Natural killer cell (primary cell): ENCODE data around the gene CCNI. TPM values are rescaled to one million over a fixed set of nuclear protein-coding genes. Genes with fewer than 3 reads are reported as not detected.

Source experiments
- ATAC-seq, 3 donors: fragments of 150-1000 bp in 2 of 3; fragments of 200-7000 bp in 1 of 3; cut with Tn5 transposase; 1 replicate in 1 of 3; 2 replicates in 2 of 3; pipeline ENCODE4 v1.10.0; 2021; ENCODE audit warnings: mild to moderate bottlenecking in 2 of 3, moderate library complexity in 2 of 3
- DNase-seq, 2 donors: peaks; one replicate each; pipeline versions ENCODE4 v3.0.0 to v3.0.0-alpha.2; 2013 to 2021; ENCODE audit warnings: mixed read lengths in 1 of 2
- H3K27ac ChIP-seq: one replicate; pipeline ENCODE4 v1.5.1; 2013; ENCODE audit warnings: mild to moderate bottlenecking, low read length
- H3K27me3 ChIP-seq: one replicate; pipeline ENCODE4 v1.6.1; 2013; ENCODE audit warnings: low read length; ENCODE audit not compliant: control insufficient read depth, insufficient read depth
- H3K36me3 ChIP-seq: one replicate; pipeline ENCODE4 v1.6.1; 2013; ENCODE audit warnings: low read length; ENCODE audit not compliant: control insufficient read depth, insufficient read depth
- H3K4me1 ChIP-seq: one replicate; pipeline ENCODE4 v1.6.1; 2013; ENCODE audit warnings: low read length; ENCODE audit not compliant: control insufficient read depth, insufficient read depth
- H3K4me3 ChIP-seq: one replicate; pipeline ENCODE4 v1.5.1; 2013; ENCODE audit warnings: low read length
- H3K9me3 ChIP-seq: one replicate; pipeline ENCODE4 v1.6.1; 2013; ENCODE audit warnings: low read length; ENCODE audit not compliant: control insufficient read depth, insufficient read depth
- H3K27ac Mint-ChIP-seq, 2 donors: one replicate each; pipeline ENCODE4 v1.8.0; 2022; ENCODE audit warnings: mild to moderate bottlenecking in 2 of 2, mixed read lengths in 2 of 2, moderate library complexity in 1 of 2
- H3K27me3 Mint-ChIP-seq, 2 donors: one replicate each; pipeline ENCODE4 v1.8.0; 2022; ENCODE audit warnings: low read depth in 2 of 2, mixed read lengths in 2 of 2
- H3K36me3 Mint-ChIP-seq: one replicate; pipeline ENCODE4 v1.8.0; 2022; ENCODE audit warnings: mixed read lengths
- H3K4me1 Mint-ChIP-seq, 2 donors: one replicate each; pipeline ENCODE4 v1.8.0; 2022; ENCODE audit warnings: mixed read lengths in 2 of 2
- H3K4me3 Mint-ChIP-seq: one replicate; pipeline ENCODE4 v1.8.0; 2022; ENCODE audit warnings: mild to moderate bottlenecking, moderate library complexity, mixed read lengths
- H3K9me3 Mint-ChIP-seq, 2 donors: one replicate each; pipeline ENCODE4 v1.8.0; 2022; ENCODE audit warnings: mixed read lengths in 2 of 2
- WGBS: methylation state at CpG from one replicate; pipeline ENCODE4 v1.1.7; 2013; ENCODE audit warnings: missing lambda C conversion rate; ENCODE audit not compliant: insufficient coverage; 5-methylcytosine and 5-hydroxymethylcytosine counted together
- intact Hi-C: fragments of 100-400 bp; cut with micrococcal nuclease; formaldehyde crosslinking; loops from one replicate; pipeline ENCODE4 v1.14.2; 2022
- total RNA-seq, 4 donors: library from RNA; stranded (reverse); fragments of 120-200 nt in 1 of 4; gene quantifications; one replicate each; pipeline versions ENCODE4 v1.2.3 to v1.2.4, GENCODE V29; 2013 to 2022
- TF ChIP-seq, protein P1 (sequence below): fragments of 200-600 bp; IDR thresholded peaks from one replicate; pipeline ENCODE4 v1.8.0; 2022; ENCODE audit warnings: antibody characterized with exemption

CCNI gene
- total RNA-seq, 3 donors from 2014 or later (not counting 1 experiment from before 2014, with no cell fraction given), result 243 to 266 (median 259) TPM

DNA sequence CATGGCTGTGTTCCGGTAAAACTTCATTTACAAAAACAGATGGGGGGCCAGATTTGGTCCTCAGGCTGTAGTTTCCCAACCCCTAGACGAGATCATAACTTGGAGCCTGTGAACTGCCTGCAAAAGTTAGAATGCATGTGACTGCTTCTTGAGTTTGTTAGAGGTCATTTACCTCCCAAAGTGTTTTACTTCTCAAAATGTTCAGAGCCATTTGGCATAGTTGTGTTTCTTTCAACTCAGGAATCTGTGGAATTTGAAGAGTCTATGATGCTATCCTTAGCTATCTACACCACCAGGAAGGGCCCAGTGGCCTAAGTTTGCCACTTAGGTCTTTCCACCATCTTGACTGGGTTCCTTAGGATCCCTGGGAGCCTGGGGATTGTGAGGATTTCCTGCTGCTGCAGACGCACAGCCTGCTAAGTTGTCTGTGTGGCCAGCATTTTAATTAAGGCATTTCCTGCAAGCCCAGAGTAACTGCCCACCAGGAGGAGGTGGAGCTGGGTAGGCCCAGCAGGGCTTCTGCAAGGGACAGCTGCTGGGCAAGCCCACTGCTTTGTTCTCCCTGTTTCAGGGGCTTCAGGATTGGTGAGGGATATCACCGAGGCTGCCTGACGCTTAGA is 53.1 kb downstream of the CCNI start:
- H3K4me1 Mint-ChIP-seq, result no peaks in the 10 kb centered on the region
- no peaks in the 10 kb centered on the region for H3K27me3 Mint-ChIP-seq
- H3K27ac Mint-ChIP-seq, result no peak overlapping the region
- Histone ChIP-seq H3K36me3 (peaks cover 44% of the 10 kb centered on the region), H3K4me1 (no peaks in the 10 kb centered on the region), H3K27ac (no peak overlapping the region), H3K4me3 (no peak overlapping the region), H3K27me3 (no peaks in the 10 kb centered on the region), H3K9me3 (no peaks in the 10 kb centered on the region)
- intact Hi-C loops, result no loop called here
- no peaks in the 10 kb centered on the region for H3K9me3 Mint-ChIP-seq
- TF ChIP-seq, protein P1, sequence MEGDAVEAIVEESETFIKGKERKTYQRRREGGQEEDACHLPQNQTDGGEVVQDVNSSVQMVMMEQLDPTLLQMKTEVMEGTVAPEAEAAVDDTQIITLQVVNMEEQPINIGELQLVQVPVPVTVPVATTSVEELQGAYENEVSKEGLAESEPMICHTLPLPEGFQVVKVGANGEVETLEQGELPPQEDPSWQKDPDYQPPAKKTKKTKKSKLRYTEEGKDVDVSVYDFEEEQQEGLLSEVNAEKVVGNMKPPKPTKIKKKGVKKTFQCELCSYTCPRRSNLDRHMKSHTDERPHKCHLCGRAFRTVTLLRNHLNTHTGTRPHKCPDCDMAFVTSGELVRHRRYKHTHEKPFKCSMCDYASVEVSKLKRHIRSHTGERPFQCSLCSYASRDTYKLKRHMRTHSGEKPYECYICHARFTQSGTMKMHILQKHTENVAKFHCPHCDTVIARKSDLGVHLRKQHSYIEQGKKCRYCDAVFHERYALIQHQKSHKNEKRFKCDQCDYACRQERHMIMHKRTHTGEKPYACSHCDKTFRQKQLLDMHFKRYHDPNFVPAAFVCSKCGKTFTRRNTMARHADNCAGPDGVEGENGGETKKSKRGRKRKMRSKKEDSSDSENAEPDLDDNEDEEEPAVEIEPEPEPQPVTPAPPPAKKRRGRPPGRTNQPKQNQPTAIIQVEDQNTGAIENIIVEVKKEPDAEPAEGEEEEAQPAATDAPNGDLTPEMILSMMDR, result no peak
- H3K36me3 Mint-ChIP-seq, result no peaks in the 10 kb centered on the region
- ATAC-seq, result no peak
- WGBS, result 90% methylated on average over 3 of the region's 5 CpGs
- H3K4me3 Mint-ChIP-seq, result no peak overlapping the region
- no peak for DNase-seq

DNA sequence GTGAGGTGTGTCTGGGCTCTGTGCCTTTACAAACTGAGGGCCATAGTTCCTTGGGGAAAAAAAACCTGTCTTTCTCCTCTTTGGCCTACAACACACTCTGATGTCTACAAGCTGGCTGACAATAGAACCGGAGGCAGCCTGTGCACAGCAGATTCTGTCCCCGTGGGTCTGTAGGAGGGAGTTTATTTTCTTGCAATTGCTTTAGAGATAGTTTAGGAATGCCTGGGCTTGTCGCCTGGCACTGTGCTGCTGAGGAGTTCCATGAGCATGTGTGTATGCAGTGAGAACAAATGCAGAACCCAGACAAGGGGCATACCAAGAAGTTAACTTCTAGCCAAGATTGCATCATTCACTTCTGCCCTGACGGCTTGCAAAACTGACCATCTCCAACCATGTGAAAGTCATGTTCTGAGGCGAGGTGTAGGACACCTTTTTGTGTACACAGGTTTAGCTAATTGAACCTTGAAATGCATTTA is 54.1 kb downstream of the CCNI start:
- no peaks in the 10 kb centered on the region for H3K4me1 Mint-ChIP-seq
- intact Hi-C loops, result no loop called here
- WGBS, result over 99% methylated on average over 5 of the region's 5 CpGs
- H3K4me3 Mint-ChIP-seq, result no peak overlapping the region
- Histone ChIP-seq H3K27ac (no peak overlapping the region), H3K4me3 (no peak overlapping the region), H3K27me3 (no peaks in the 10 kb centered on the region), H3K4me1 (no peaks in the 10 kb centered on the region), H3K9me3 (no peaks in the 10 kb centered on the region), H3K36me3 (peaks cover 46% of the 10 kb centered on the region)
- H3K9me3 Mint-ChIP-seq, result no peaks in the 10 kb centered on the region
- TF ChIP-seq, protein P1, result no peak
- no peak for ATAC-seq
- H3K27me3 Mint-ChIP-seq, result no peaks in the 10 kb centered on the region
- no peaks in the 10 kb centered on the region for H3K36me3 Mint-ChIP-seq
- H3K27ac Mint-ChIP-seq, result no peak overlapping the region
- no peak for DNase-seq

DNA sequence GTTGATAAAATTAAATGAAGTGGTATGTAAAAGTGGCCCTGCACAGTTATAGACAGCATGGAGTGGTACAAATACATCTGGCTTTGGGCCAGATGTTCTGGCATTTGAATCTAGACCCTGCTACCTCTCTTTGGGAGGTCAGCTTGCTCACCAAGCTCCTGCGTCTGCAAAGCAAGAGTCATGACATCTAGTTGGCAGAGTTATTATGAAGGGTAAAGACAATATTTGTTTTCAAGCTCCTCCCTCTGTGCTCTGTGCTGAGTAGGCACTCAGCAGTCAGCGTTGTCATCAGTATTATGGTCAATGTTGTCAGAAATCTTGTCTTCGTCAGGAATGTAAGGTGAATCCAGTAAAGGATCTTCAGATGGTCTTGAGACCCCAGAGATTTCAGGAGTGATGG is 55.8 kb downstream of the CCNI start:
- no peaks in the 10 kb centered on the region for H3K27me3 ChIP-seq
- intact Hi-C loops, result no loop called here
- no peak overlapping the region for H3K27ac Mint-ChIP-seq
- DNase-seq (no peak), ATAC-seq (no peak)
- no peaks in the 10 kb centered on the region for H3K4me1 Mint-ChIP-seq
- no peaks in the 10 kb centered on the region for H3K4me1 ChIP-seq
- TF ChIP-seq, protein P1, result no peak
- H3K4me3 ChIP-seq, result no peak overlapping the region
- peaks cover 55% of the 10 kb centered on the region for H3K36me3 ChIP-seq
- H3K27me3 Mint-ChIP-seq, result no peaks in the 10 kb centered on the region
- WGBS, result 98% methylated on average over 3 of the region's 3 CpGs
- peaks cover 10% of the 10 kb centered on the region for H3K36me3 Mint-ChIP-seq
- no peak overlapping the region for H3K4me3 Mint-ChIP-seq
- no peak overlapping the region for H3K27ac ChIP-seq
- no peaks in the 10 kb centered on the region for H3K9me3 Mint-ChIP-seq
- H3K9me3 ChIP-seq, result no peaks in the 10 kb centered on the region

DNA sequence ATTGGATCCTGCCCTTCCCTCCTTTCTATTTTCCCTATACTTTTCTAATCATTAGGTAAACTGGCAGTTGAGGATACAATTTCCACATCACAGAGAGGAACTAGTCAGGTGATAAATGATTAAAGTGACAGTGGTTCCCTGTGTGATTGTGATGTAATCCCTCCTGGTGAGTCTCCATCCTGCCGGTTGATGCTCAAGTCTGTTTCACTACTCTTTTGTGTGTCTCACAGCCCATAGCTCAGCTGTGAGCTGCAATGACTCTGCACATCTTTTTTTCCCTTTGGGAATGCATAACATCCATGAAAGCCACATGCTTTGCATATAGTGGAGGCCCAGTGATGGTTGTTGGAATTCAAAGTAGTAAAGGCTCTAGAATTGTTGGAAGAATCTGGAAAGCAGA is 60.4 kb downstream of the CCNI start:
- peaks cover 11% of the 10 kb centered on the region for H3K36me3 Mint-ChIP-seq
- no peaks in the 10 kb centered on the region for H3K27me3 Mint-ChIP-seq
- H3K4me3 ChIP-seq, result no peak overlapping the region
- H3K36me3 ChIP-seq, result peaks cover 31% of the 10 kb centered on the region
- no peak overlapping the region for H3K27ac ChIP-seq
- no peaks in the 10 kb centered on the region for H3K27me3 ChIP-seq
- TF ChIP-seq, protein P1, result no peak
- H3K4me3 Mint-ChIP-seq, result no peak overlapping the region
- H3K9me3 Mint-ChIP-seq, result no peaks in the 10 kb centered on the region
- peak overlapping the region in 1 of 2 donors; percentile 27 for H3K27ac Mint-ChIP-seq
- H3K4me1 ChIP-seq, result no peaks in the 10 kb centered on the region
- DNase-seq (no peak), ATAC-seq (no peak)
- whole genome bisulfite sequencing, result 76% methylated on average over 1 of the region's 1 CpG
- intact Hi-C loops, result no loop called here
- H3K4me1 Mint-ChIP-seq, result peaks cover 0 to 10% of the 10 kb centered on the region in 2 donors
- no peaks in the 10 kb centered on the region for H3K9me3 ChIP-seq
